Measurements from ENCODE around the gene SPTB. TPM values are rescaled to one million over a fixed set of nuclear protein-coding genes. Genes with fewer than 3 reads are reported as not detected.

The SPTB gene
- polyA plus RNA-seq, 1 donor (not counting 4 experiments of a cell fraction or from before 2014, with no cell fraction given): not detected

- DNase-seq (ENCODE audit: low read depth, low spot score) (no peak), FAIRE-seq (peak; percentile 84)
- H2AFZ ChIP-seq (ENCODE audit: control insufficient read depth, low read length): no peak overlapping the region
- H4K20me1 ChIP-seq (ENCODE audit: control insufficient read depth, extremely low read depth, insufficient read depth, low read length): no peaks in the 10 kb centered on the region
- H3K9me1 ChIP-seq (ENCODE audit: control insufficient read depth, extremely low read depth, insufficient read depth, low read length): no peaks in the 10 kb centered on the region
- H3K4me1 ChIP-seq (ENCODE audit: control insufficient read depth, extremely low read depth, insufficient read depth, low read length): peaks cover 87% of the 10 kb centered on the region
- no peaks in the 10 kb centered on the region for H3K9me3 ChIP-seq (ENCODE audit: control insufficient read depth, low read depth, low read length)
- no peaks in the 10 kb centered on the region for H3K27me3 ChIP-seq (ENCODE audit: control insufficient read depth, extremely low read depth, insufficient read depth, low read length)
- TF ChIP-seq CTCF (optimal IDR thresholded peaks at IDR 0.05 in 1 of 3, IDR thresholded peaks at IDR 0.05 in 1 of 3, conservative IDR thresholded peaks at IDR 0.05 in 1 of 3; ENCODE audit: extremely low read depth in 1 of 3, insufficient read depth in 2 of 3, low read length in 3 of 3) (no peak), EZH2 (IDR thresholded peaks at IDR 0.05; ENCODE audit: low read length) (no peak)
- H3K9ac ChIP-seq (ENCODE audit: control insufficient read depth, extremely low read depth, insufficient read depth, low read length): no peak overlapping the region
- H3K36me3 ChIP-seq (ENCODE audit: control insufficient read depth in 2 of 2, extremely low read depth in 1 of 2, insufficient read depth in 2 of 2, low read length in 2 of 2): peaks cover 4 to 34% of the 10 kb centered on the region in 2 experiments
- peak overlapping the region; percentile 86 for H3K4me2 ChIP-seq (ENCODE audit: control insufficient read depth, extremely low read depth, insufficient read depth, low read depth, low read length)
- peaks cover 92% of the 10 kb centered on the region for H3K79me2 ChIP-seq (ENCODE audit: control insufficient read depth, insufficient read depth, low read length)
- dilution Hi-C loops (cut with MboI; ENCODE audit: extremely low pct_ligation_motif_present, low sequenced_read_pairs): no loop called here
- H3K27ac ChIP-seq (ENCODE audit: control insufficient read depth, insufficient read depth, low read length): peak overlapping the region; percentile 90
- H3K4me3 ChIP-seq (ENCODE audit: control insufficient read depth in 2 of 3, extremely low read depth in 1 of 3, insufficient read depth in 2 of 3, low read depth in 1 of 3, low read length in 3 of 3): no peak overlapping the region
These were observed 161.8 kb downstream of the SPTB start for GRCh38 chr14:64717870-64718269.

- Histone ChIP-seq H3K27ac (ENCODE audit: control insufficient read depth, insufficient read depth, low read length) (peak overlapping the region; percentile 90), H3K9me1 (ENCODE audit: control insufficient read depth, extremely low read depth, insufficient read depth, low read length) (no peaks in the 10 kb centered on the region), H3K27me3 (ENCODE audit: control insufficient read depth, extremely low read depth, insufficient read depth, low read length) (no peaks in the 10 kb centered on the region), H2AFZ (ENCODE audit: control insufficient read depth, low read length) (no peak overlapping the region), H3K4me2 (ENCODE audit: control insufficient read depth, extremely low read depth, insufficient read depth, low read depth, low read length) (peak overlapping the region; percentile 86), H3K9ac (ENCODE audit: control insufficient read depth, extremely low read depth, insufficient read depth, low read length) (peak overlapping the region; percentile 84), H3K4me3 (ENCODE audit: control insufficient read depth in 2 of 3, extremely low read depth in 1 of 3, insufficient read depth in 2 of 3, low read depth in 1 of 3, low read length in 3 of 3) (peak overlapping the region; percentile 20 to 50 (median 46)), H3K79me2 (ENCODE audit: control insufficient read depth, insufficient read depth, low read length) (peaks cover 94% of the 10 kb centered on the region), H4K20me1 (ENCODE audit: control insufficient read depth, extremely low read depth, insufficient read depth, low read length) (no peaks in the 10 kb centered on the region), H3K4me1 (ENCODE audit: control insufficient read depth, extremely low read depth, insufficient read depth, low read length) (peaks cover 70% of the 10 kb centered on the region), H3K9me3 (ENCODE audit: control insufficient read depth, low read depth, low read length) (no peaks in the 10 kb centered on the region), H3K36me3 (ENCODE audit: control insufficient read depth in 2 of 2, extremely low read depth in 1 of 2, insufficient read depth in 2 of 2, low read length in 2 of 2) (peaks cover 4 to 30% of the 10 kb centered on the region in 2 experiments)
- dilution Hi-C loops (cut with MboI; ENCODE audit: extremely low pct_ligation_motif_present, low sequenced_read_pairs): no loop called here
- TF ChIP-seq EZH2 (IDR thresholded peaks at IDR 0.05; ENCODE audit: low read length) (no peak), CTCF (optimal IDR thresholded peaks at IDR 0.05 in 1 of 3, IDR thresholded peaks at IDR 0.05 in 1 of 3, conservative IDR thresholded peaks at IDR 0.05 in 1 of 3; ENCODE audit: extremely low read depth in 1 of 3, insufficient read depth in 2 of 3, low read length in 3 of 3) (no peak)
- DNase-seq (ENCODE audit: low read depth, low spot score) (no peak), FAIRE-seq (no peak)
These were observed 163.9 kb downstream of the SPTB start for GRCh38 chr14:64715628-64716412.

Data from keratinocyte (primary cell).